H9 (cell line): ENCODE data around the gene TEX51. TPM values are rescaled to one million over a fixed set of nuclear protein-coding genes. Genes with fewer than 3 reads are reported as not detected.

Experiments
- DNase-seq: peaks from one replicate; pipeline ENCODE4 v3.0.0-alpha.2; 2017
- H2AFZ ChIP-seq: one replicate; pipeline ENCODE4 v1.6.1; 2013; ENCODE audit warnings: mild to moderate bottlenecking, low read length, control low read depth, moderate library complexity
- H2AK5ac ChIP-seq: 2 replicates; pipeline ENCODE4 v1.6.1; 2013; ENCODE audit warnings: low read length, control low read depth, mixed read lengths; ENCODE audit not compliant: insufficient read length
- H2BK120ac ChIP-seq: one replicate; pipeline ENCODE4 v1.6.1; 2013; ENCODE audit warnings: low read depth, mild to moderate bottlenecking, low read length, control low read depth, inconsistent platforms; ENCODE audit not compliant: poor library complexity, severe bottlenecking
- H2BK12ac ChIP-seq: 2 replicates; pipeline ENCODE4 v1.6.1; 2013; ENCODE audit warnings: low read length, control low read depth, mixed read lengths, low read depth; ENCODE audit not compliant: insufficient read length
- H2BK15ac ChIP-seq: 2 replicates; pipeline ENCODE4 v1.6.1; 2013; ENCODE audit warnings: low read depth, low read length, control low read depth
- H2BK20ac ChIP-seq: one replicate; pipeline ENCODE4 v1.6.1; 2013; ENCODE audit warnings: low read depth, mild to moderate bottlenecking, low read length, control low read depth, inconsistent platforms; ENCODE audit not compliant: poor library complexity, severe bottlenecking
- H2BK5ac ChIP-seq: 2 replicates; pipeline ENCODE4 v1.6.1; 2013; ENCODE audit warnings: low read length, control low read depth, mixed read lengths; ENCODE audit not compliant: insufficient read length
- H3K14ac ChIP-seq: 2 replicates; pipeline ENCODE4 v1.6.1; 2013; ENCODE audit warnings: low read length, control low read depth; ENCODE audit not compliant: insufficient read depth
- H3K18ac ChIP-seq: 2 replicates; pipeline ENCODE4 v1.6.1; 2013; ENCODE audit warnings: low read depth, mild to moderate bottlenecking, mixed read lengths, low read length, control low read depth; ENCODE audit not compliant: insufficient read length
- H3K23ac ChIP-seq: 2 replicates; pipeline ENCODE4 v1.6.1; 2013; ENCODE audit warnings: low read length, control low read depth, mixed read lengths, low read depth; ENCODE audit not compliant: insufficient read length
- H3K23me2 ChIP-seq: 2 replicates; pipeline ENCODE4 v1.6.1; 2013; ENCODE audit warnings: low read depth, mild to moderate bottlenecking, mixed read lengths, low read length, control low read depth; ENCODE audit not compliant: insufficient read length, poor library complexity, severe bottlenecking
- H3K27ac ChIP-seq: 2 replicates; pipeline ENCODE4 v1.5.1; 2013; ENCODE audit warnings: low read length, control low read depth, mixed read lengths, low read depth; ENCODE audit not compliant: insufficient read length
- H3K27me3 ChIP-seq: 2 replicates; pipeline ENCODE4 v1.6.1; 2013; ENCODE audit warnings: low read length, control low read depth, inconsistent platforms; ENCODE audit not compliant: insufficient read depth
- H3K4ac ChIP-seq: 2 replicates; pipeline ENCODE4 v1.6.1; 2013; ENCODE audit warnings: low read depth, mild to moderate bottlenecking, control low read depth, inconsistent platforms, low read length, moderate library complexity
- H3K4me1 ChIP-seq: 2 replicates; pipeline ENCODE4 v1.6.1; 2013; ENCODE audit warnings: low read length, control low read depth, inconsistent platforms; ENCODE audit not compliant: insufficient read depth
- H3K4me2 ChIP-seq: 2 replicates; pipeline ENCODE4 v1.6.1; 2013; ENCODE audit warnings: low read length, control low read depth, mixed read lengths; ENCODE audit not compliant: insufficient read length, insufficient read depth
- H3K56ac ChIP-seq: 2 replicates; pipeline ENCODE4 v1.6.1; 2013; ENCODE audit warnings: low read depth, mild to moderate bottlenecking, mixed read lengths, low read length, control low read depth; ENCODE audit not compliant: insufficient read length
- H3K79me1 ChIP-seq: 2 replicates; pipeline ENCODE4 v1.6.1; 2013; ENCODE audit warnings: low read depth, mild to moderate bottlenecking, moderate library complexity, low read length, control low read depth, inconsistent platforms; ENCODE audit not compliant: insufficient read depth, poor library complexity, severe bottlenecking
- H3K79me2 ChIP-seq: 2 replicates; pipeline ENCODE4 v1.6.1; 2013; ENCODE audit warnings: low read length, control low read depth, inconsistent platforms; ENCODE audit not compliant: insufficient read depth
- H3K9ac ChIP-seq: 2 replicates; pipeline ENCODE4 v1.6.1; 2013; ENCODE audit warnings: low read length, control low read depth, mixed read lengths; ENCODE audit not compliant: insufficient read length; ENCODE audit errors: extremely low read depth
- H3K9me3 ChIP-seq: one replicate; pipeline ENCODE4 v1.6.1; 2013; ENCODE audit warnings: low read depth, low read length, inconsistent platforms; ENCODE audit not compliant: control insufficient read depth
- H3T11ph ChIP-seq: one replicate; pipeline ENCODE4 v1.6.1; 2013; ENCODE audit warnings: mild to moderate bottlenecking, low read length, control low read depth, inconsistent platforms
- H4K20me1 ChIP-seq: one replicate; pipeline ENCODE4 v1.6.1; 2013; ENCODE audit not compliant: control insufficient read depth, insufficient read length, insufficient read depth
- H4K5ac ChIP-seq: 2 replicates; pipeline ENCODE4 v1.6.1; 2013; ENCODE audit warnings: low read depth, mild to moderate bottlenecking, mixed read lengths, low read length, control low read depth; ENCODE audit not compliant: insufficient read length
- H4K8ac ChIP-seq: replicated peaks from 2 replicates; pipeline ENCODE4 v1.6.1; 2013; ENCODE audit warnings: low read length, control low read depth, mixed read lengths, low read depth; ENCODE audit not compliant: insufficient read length
- H4K91ac ChIP-seq: 2 replicates; pipeline ENCODE4 v1.6.1; 2013; ENCODE audit warnings: low read depth, mild to moderate bottlenecking, moderate library complexity, mixed read lengths, low read length, control low read depth; ENCODE audit not compliant: insufficient read length
- H3K27ac Mint-ChIP-seq, 3 experiments: 2 replicates in 2 of 3; 3 replicates in 1 of 3; pipeline ENCODE4 v1.8.0; 2020 to 2021; ENCODE audit warnings: mixed read lengths in 3 of 3, mild to moderate bottlenecking in 1 of 3, moderate library complexity in 1 of 3
- H3K27me3 Mint-ChIP-seq: 2 replicates; pipeline ENCODE4 v1.8.0; 2021; ENCODE audit warnings: low read depth, mild to moderate bottlenecking, moderate library complexity, mixed read lengths
- H3K36me3 Mint-ChIP-seq, 3 experiments: 2 replicates in 2 of 3; 3 replicates in 1 of 3; pipeline ENCODE4 v1.8.0; 2020 to 2021; ENCODE audit warnings: low read depth in 3 of 3, mixed read lengths in 3 of 3; ENCODE audit not compliant: insufficient read depth in 1 of 3
- H3K4me1 Mint-ChIP-seq, 2 experiments: 2 replicates each; pipeline ENCODE4 v1.8.0; 2020; ENCODE audit warnings: mixed read lengths in 2 of 2
- H3K4me3 Mint-ChIP-seq, 2 experiments: 2 replicates in 1 of 2; 3 replicates in 1 of 2; pipeline ENCODE4 v1.8.0; 2020 to 2021; ENCODE audit warnings: mild to moderate bottlenecking in 2 of 2, mixed read lengths in 2 of 2, moderate library complexity in 1 of 2
- H3K9me3 Mint-ChIP-seq, 2 experiments: 2 replicates in 1 of 2; 3 replicates in 1 of 2; pipeline ENCODE4 v1.8.0; 2020; ENCODE audit warnings: mild to moderate bottlenecking in 2 of 2, mixed read lengths in 2 of 2, moderate library complexity in 1 of 2
- CTCF ChIP-seq: fragments of 200-600 bp; sonication (generic); conservative IDR thresholded peaks from 3 replicates; pipeline ENCODE4 v1.8.0; 2021; ENCODE audit warnings: antibody characterized with exemption, mild to moderate bottlenecking
- WGBS: extraction: QIAGEN DNeasy Blood & Tissue Kit; methylation state at CpG from one replicate; pipeline ENCODE4 v1.1.7; 2013; ENCODE audit warnings: missing lambda C conversion rate, low lambda C conversion rate, mixed read lengths; ENCODE audit not compliant: insufficient read length; ENCODE audit errors: extremely low coverage; 5-methylcytosine and 5-hydroxymethylcytosine counted together
- total RNA-seq: library from RNA; stranded (reverse); gene quantifications from 2 replicates; pipeline ENCODE4 v1.2.1, GENCODE V29; 2021

Gene TEX51
- total RNA-seq, 1 experiment from 2014 or later, result not detected

GRCh38 chr2:126890551-126891450 is 7.9 kb upstream of the TEX51 start:
- Histone ChIP-seq H4K91ac (no peak overlapping the region), H3K27me3 (no peaks in the 10 kb centered on the region), H3K79me1 (no peaks in the 10 kb centered on the region), H4K20me1 (no peaks in the 10 kb centered on the region), H3K23ac (no peak overlapping the region), H3T11ph (no peak overlapping the region), H3K79me2 (no peaks in the 10 kb centered on the region), H3K27ac (no peak overlapping the region), H3K18ac (no peak overlapping the region), H3K56ac (no peak overlapping the region), H3K9me3 (no peaks in the 10 kb centered on the region), H3K14ac (no peak overlapping the region), H2BK15ac (no peak overlapping the region), H3K9ac (no peak overlapping the region), H4K8ac (no peak overlapping the region), H2BK12ac (no peak overlapping the region), H3K4ac (no peak overlapping the region), H2AFZ (no peak overlapping the region), H3K23me2 (peaks cover 5% of the 10 kb centered on the region), H3K4me1 (no peaks in the 10 kb centered on the region), H2BK5ac (no peak overlapping the region), H3K4me2 (no peak overlapping the region), H4K5ac (no peak overlapping the region), H2BK120ac (no peak overlapping the region), H2AK5ac (no peak overlapping the region), H2BK20ac (no peak overlapping the region)
- no peak for DNase-seq
- H3K27ac Mint-ChIP-seq, result no peak overlapping the region; a peak in 1 of 7 replicates
- TF ChIP-seq CTCF, result no peak
- peaks cover 23 to 31% of the 10 kb centered on the region in 2 experiments for H3K4me1 Mint-ChIP-seq
- H3K4me3 Mint-ChIP-seq, result no peak overlapping the region
- H3K27me3 Mint-ChIP-seq, result peaks cover 32% of the 10 kb centered on the region
- no CpG with 5 or more reads among the region's 12 CpGs for WGBS
- no peaks in the 10 kb centered on the region; a peak in 1 of 7 replicates for H3K36me3 Mint-ChIP-seq
- H3K9me3 Mint-ChIP-seq, result peaks cover 0 to 3% of the 10 kb centered on the region in 2 experiments; a peak in 1 of 5 replicates
